ENCODE results near the gene MKI67.
"Not testable (repeated sequence)": the region's sequence is repeated elsewhere in the genome, so short reads cannot be mapped to it uniquely, and the experiment has no call there.

MKI67 gene

DNA sequence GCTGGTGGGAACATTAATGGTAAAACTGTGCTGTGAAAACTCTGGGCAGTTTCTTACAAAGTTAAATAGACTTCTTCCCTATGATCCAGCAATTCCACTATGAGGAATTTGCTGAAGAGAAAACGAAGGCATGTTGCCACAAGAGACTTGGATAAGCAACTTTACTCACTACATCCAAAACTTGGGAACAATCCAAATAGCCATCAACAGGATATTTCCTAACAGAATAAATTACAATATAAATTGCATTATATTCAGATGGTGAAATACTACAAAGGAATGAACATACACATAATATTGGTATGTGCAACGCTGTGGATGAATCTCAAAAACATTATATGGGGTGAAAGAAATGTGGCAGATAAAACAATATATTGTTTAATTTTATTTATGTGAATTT is 21.4 kb upstream of the MKI67 start:
- DNase-seq = no peak

DNA sequence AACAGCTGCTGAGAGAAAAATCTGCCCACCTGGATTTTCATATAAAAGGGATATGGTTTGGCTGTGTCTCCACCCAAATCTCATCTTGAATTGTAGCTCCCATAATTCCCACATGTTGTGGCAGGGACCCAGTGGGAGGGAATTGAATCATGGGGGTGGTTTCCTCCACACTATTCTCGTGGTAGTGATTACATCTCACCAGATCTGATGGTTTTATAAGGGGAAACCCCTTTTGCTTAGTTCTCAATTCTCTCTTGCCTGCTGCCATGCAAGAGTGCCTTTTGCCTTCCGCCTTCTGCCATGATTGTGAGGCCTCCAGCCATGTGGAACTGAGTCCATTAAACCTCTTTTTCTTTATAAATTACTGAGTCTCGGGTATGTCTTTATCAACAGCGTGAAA is 20.8 kb upstream of the MKI67 start:
- peak; percentile 50 for DNase-seq

GRCh38 chr10:128144547-128144946 is 18.3 kb upstream of the MKI67 start:
- DNase-seq = peak; percentile 16

- DNase-seq = no peak
These were observed 17.3 kb upstream of the MKI67 start for GRCh38 chr10:128143531-128143930.

DNA sequence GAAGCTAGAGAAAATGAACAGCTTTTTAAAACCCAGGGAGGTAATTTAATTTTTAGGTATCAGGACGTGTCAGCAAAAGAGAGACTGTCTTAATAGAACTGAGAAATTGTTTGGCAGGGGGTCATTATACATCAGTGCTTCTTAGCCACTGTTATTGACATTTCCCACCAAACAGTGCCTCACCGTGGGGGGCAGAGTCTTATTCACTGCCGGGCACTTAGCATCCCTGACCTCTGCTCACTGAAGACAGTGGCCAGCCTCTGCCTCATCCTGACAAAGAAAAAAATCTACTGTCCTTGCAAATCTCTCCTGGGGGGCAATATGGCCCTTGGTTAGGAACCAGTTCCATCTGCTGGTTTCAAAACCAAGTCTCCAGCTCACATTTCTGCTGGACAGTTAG is 14.2 kb upstream of the MKI67 start:
- DNase-seq = no peak

DNA sequence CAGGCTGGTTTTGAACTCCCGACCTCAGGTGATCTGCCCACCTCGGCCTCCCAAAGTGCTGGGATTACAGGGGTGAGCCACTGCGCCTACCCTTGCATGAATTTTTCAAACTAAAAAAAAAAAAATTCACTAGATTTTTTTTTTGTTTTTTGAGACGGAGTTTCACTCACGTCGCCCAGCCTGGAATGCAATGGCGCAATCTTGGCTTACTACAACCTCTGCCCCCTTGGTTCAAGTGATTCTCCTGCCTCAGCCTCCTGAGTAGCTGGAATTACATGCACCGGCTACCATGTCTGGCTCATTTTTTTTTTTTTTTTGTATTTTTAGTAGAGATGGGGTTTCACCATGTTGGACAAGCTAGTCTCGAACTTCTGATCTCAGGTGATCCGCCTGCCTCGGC is 12.2 kb upstream of the MKI67 start:
- not testable (repeated sequence) for DNase-seq

GRCh38 chr10:128137877-128138276 is 11.7 kb upstream of the MKI67 start:
- DNase-seq = no peak

- DNase-seq = no peak
These were observed 3.8 kb upstream of the MKI67 start for GRCh38 chr10:128130051-128130450.

DNA sequence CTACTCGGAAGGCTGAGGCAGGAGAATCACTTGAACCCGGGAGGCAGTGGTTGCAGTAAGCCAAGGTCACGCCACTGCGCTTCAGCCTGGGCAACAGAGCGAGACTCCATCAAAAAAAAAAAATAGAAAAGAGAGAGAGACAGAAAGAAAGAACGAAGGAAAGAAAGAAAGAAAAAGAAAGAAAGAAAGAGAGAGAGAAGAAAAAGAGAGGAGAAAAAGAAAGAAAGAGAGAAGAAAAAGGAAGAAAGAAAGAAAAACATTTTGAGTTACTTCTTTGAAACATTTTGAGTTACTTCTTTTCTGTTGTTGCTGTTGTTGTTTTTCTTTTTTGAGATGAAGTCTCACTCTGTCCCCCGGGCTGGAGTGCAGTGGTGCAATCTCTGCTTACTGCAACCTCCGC is 2.4 kb upstream of the MKI67 start:
- no peak for DNase-seq

- DNase-seq = peak; percentile 20
These were observed 743 bp downstream of the MKI67 start for GRCh38 chr10:128125416-128125943.

DNA sequence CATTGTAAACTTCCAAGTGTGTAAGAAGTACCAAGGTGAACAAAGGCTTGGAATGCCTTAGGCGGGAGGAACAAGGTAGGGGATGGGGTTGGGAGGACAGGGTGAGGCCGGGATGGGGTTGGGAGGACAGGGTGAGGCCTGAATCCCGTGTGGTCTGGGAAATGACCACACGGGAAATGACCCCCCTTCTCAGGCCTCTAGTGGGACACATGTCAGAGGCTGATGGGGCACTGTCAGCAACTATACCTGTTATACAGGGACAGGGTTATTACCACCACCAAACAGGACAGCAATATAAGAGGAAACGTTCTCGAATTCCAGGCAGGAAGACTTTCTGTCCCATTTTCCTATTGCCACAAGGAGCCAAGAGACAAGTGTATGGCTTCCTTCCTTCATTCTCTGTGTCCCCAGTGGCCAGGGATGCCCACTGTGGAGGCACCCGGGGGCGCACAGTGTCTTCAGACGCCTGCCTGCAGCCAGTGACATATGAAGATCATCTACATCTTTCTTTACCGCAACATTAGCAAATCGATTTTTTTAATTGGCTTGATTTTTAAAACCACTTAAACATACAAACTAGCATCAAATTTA is 1.3 kb downstream of the MKI67 start:
- DNase-seq = peak; percentile 11

DNA sequence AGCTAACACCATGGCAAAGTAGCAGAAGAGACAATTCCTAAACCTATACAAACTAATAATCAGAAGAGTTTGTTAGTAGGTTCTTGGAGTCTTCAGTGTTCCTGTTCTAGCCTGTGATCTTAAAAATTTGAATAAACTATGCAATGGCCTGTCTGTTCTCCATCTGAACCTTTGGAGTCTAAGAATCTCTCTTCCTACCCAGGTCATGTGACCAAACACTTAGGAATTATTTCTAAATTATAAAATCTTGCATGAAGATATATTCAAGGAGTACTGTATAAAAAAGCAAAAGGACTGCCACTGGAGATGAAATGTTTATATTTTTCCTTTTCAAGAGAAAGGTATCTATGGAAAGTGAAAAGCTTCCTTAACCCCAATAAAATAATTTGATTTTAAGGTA is 2.4 kb downstream of the MKI67 start:
- no peak for DNase-seq

GRCh38 chr10:128122931-128123330 is 3.3 kb downstream of the MKI67 start:
- no peak for DNase-seq

- DNase-seq = no peak
These were observed 4.3 kb downstream of the MKI67 start for GRCh38 chr10:128121750-128122412.

DNA sequence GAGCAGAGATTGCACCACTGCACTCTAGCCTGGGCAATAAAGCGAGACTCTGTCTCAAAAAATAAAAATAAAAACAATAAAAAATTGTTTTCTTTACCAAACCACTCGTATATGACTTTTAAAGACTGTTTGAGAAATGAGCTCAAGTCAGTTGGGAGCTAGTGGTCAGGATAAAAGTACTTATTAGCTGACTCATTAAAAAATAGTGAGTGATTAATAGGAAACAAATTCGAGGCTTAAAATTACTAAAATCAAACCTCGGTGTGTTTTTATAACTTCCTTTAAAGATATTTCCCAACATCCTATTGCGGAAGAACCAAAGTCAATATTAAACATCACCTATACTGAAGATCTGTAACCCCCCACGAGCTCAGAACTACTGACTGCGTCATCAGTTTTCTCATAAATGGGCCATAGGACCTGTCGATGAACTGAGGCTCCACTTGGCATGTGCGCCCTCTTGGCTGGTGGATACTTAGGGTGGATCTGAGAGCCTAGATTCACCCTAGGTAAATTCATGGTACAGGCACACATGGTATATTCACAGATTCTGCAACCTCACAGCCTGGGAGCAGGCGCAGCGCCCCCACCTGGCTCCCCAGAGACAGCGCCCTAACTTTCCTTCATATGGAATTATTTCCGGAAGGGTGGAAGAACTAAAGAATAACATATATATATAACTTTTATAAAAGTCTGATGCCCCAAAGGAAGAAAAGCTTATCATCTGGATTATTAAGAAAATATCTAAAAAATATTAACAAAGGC is 9.2 kb downstream of the MKI67 start:
- no peak for DNase-seq

GRCh38 chr10:128116187-128116586 is 10.0 kb downstream of the MKI67 start:
- DNase-seq = no peak

GRCh38 chr10:128115356-128115755 is 10.9 kb downstream of the MKI67 start:
- no peak for DNase-seq

DNA sequence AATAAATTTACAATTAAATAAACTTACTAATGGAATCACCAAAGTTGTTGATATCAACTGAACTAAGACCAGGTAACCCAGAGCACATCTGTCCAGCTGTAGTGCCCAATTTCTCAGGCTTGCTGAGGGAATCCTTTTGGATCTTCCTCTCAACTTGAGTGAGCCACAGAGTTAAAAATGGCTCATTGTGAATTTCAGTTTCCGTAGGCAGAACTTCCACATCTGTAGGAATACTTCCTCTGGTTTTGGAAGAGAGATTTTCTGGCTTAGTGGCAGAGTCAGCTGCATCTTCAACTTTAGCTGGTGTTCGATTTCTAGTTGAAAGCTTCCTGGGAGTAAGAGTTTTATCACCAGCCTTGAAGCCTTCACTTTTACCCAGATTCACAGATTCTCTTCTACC is 11.3 kb downstream of the MKI67 start:
- no peak for DNase-seq

- no peak for DNase-seq
These were observed 13.2 kb downstream of the MKI67 start for GRCh38 chr10:128113026-128113425.

GRCh38 chr10:128111696-128112095 is 14.5 kb downstream of the MKI67 start:
- DNase-seq = no peak

DNA sequence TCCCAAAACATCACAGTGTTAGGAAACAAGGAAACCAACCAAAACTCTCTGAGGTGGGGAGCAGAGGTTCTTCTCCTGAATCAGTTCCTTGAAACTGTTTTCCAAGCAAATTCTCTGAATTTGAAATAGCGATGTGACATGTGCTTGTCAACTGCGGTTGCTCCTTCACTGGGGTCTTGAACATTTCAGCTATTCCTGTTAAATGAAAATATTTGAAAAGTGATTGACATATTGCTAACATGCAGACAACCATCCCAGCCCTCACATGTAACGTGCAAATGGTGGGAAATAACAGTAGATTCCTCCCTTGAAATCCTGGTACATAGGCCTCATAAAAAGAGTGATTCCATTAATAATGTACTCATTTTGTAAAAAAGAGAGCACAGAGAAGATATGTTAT is 15.9 kb downstream of the MKI67 start:
- DNase-seq = no peak

DNA sequence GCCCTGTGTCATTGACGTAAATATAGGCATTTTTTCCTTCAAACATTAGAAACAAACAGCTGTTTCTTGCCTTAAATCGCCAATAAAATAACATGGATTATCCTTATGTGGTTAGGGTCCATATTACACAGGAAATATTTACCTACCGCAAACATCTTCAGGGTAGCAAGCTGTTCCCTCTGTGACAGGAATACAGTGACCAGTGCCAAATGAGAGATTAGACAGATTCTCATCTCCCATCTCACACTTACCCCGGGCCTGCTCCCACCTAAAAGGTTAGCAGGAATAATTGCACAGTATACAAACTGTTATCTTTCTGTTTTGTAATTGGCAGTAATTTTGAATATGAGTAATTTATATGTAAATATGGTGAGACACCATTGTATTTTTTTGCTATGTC is 16.5 kb downstream of the MKI67 start:
- no peak for DNase-seq

- DNase-seq = no peak
These were observed 20.8 kb downstream of the MKI67 start for GRCh38 chr10:128105383-128105782.

DNA sequence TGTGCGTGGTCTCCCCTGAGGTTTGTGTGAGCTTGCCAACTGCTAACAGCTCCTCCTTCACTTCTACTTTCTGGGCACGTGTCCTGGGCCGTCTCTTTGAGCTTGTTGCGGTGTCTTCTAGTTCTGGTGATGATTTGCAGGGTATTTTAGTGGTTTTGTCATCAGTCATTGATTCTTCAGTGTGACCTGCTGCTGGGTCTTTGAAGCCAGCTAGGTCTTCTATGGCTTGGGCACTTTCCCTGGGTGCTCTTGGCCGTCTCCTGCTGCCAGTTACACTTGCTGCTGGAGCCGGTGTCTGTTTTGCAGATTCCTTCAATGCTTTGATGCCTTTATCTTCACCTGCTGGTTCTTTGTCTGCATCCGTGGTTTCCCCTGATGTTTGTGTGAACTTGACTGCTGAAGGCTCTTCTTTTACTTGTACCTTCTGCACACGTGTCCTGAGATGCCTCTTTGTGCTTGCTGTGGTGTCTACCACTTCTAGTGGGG is 23.0 kb downstream of the MKI67 start:
- no peak for DNase-seq
